Measurements from ENCODE around the gene CABYR. TPM values are rescaled to one million over a fixed set of nuclear protein-coding genes. Genes with fewer than 3 reads are reported as not detected.

Gene CABYR, protein sequence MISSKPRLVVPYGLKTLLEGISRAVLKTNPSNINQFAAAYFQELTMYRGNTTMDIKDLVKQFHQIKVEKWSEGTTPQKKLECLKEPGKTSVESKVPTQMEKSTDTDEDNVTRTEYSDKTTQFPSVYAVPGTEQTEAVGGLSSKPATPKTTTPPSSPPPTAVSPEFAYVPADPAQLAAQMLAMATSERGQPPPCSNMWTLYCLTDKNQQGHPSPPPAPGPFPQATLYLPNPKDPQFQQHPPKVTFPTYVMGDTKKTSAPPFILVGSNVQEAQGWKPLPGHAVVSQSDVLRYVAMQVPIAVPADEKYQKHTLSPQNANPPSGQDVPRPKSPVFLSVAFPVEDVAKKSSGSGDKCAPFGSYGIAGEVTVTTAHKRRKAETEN
- 24.1 TPM for total RNA-seq

DNA sequence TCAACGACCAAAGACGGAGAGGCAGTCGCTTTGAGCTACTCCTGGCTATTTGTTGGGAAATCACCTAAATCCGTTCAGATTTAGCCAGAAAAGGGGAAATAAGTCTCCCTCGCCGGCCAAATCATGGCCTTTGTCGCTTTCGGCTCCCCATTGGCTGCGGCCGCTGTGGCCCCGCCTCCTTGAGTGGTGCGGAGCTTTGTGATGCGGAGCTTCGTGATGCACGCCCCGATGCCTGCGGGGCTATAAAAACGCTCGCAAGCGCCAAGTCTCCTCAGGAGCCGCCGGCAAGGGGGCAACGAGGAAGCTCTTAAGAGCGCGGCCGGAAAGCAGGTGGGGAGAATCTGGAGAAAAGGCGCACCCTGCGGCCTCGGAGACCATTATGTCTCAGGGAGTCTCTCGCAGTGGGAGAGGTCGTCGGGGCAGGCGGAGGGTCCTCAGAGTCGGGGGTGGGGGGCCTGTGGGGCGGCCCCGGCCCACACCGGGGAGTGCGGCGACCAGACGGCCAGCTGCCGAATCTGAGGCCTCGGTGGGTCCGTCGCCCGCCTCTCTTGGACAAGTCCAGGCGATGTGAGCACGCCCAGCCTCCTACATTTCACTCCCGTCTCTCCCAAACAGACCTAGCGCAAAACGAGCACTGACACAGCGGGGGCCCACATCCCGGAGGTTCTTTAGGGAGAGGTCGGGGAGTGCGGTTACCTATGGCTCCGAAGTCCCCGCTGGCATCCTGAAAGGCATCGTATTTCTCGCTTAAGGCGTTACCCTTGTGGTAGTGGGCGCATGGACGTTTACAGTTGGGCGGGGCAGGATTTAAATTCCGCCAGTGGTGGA is at the start of gene CABYR:
CABYR (plus strand) TSS at position 274 of the 828 bp plus-strand sequence. CDS start 4,053 bp downstream, outside the sequence.
- DNase-seq (ENCODE audit: low spot score in 2 of 2) (peak; percentile 67 to 78), FAIRE-seq (no peak)

DNA sequence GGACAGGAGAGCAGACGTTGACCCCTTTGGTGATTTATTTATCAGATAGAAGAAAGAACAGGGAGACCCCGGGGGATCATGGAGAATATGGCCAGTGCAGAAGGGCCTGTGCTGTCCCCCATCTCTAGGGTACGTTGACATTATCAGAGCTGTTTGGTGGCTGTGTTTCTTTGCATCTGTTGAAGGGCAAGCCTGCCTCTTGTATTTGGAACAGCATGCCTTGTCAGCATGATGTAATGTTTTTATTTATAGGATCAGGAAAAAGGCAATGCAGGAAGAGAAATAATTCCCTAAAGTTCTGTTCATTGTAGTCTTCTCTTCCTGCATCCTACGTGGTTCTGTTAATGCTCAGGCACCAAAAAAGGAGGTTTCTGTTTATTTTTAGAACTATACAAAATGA is 49.8 kb upstream of the CABYR start:
- FAIRE-seq (no peak), DNase-seq (ENCODE audit: low spot score in 2 of 2) (no peak)

DNA sequence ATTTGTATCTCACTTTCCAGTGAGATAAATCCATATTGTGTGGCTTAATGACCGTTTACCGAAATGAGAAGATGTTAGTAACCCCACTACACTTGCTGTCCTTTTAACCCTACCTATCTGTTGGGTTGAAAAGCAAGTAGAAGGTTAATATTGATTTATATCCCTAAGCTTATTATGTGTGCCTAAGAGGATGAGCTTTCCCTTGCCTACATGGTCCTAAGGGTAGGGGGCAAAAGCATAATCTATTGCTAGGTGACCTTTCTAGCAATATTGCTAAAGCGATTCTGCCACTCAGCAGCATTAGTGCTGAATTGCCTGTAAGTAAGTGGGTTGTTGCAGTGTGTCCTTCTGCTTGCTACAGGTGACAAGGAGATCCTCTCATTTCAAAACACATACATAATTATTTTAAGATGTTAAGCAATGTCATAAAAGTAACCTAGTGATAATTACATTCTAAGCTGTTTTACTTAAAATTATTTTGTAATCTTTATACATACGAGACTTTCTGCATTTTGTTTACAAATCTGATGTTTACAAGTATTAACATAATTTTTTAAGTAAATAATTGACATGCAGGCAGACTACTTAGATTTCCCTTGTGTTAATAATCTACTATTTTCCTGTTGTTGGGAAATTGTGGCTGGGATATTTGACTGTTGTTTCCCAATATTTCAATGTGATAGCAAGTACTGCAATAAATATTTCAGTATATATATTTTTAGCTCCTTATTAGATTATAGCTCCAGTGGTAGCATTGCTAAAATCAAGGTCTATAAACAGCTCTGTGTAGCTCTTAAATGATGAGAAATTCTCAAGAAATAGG is 49.1 kb upstream of the CABYR start:
- FAIRE-seq (peak; percentile 3), DNase-seq (ENCODE audit: low spot score in 2 of 2) (no peak)

DNA sequence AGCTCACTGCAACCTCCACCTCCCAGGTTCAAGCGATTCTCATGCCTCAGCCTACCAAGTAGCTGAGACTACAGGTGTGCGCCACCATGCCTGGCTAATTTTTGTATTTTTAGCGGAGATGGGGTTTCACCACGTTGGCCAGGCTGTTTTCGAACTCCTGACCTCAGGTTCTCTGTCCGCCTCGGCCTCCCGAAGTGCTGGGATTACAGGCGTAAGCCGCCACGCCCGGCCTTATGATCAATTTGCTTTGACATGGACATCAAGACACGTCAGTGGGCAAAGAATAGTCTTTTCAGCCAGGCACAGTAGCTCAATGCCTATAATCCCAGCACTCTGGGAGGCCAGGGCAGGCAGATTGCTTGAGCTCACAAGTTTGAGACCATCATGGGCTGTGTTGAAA is 48.0 kb upstream of the CABYR start:
- no peak for FAIRE-seq
- DNase-seq (ENCODE audit: low spot score in 2 of 2): no peak

DNA sequence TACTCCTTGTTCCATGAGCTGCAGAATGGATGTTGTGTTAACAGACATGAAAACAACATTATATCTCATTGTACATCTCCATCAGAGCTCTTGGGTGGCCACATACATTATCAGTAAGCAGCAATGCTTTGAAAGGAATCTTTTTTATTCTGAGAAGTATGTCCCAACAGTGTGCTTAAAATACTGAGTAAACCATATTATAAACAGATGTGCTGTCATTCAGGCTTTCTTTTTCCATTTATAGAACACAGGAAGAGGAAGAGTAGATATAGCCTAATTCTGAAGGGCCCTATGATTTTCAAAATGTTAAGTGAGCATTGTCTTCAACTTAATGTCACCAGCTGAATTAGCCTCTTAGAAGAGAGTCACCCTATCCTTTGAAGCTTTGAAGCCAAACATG is 44.3 kb upstream of the CABYR start:
- no peak for FAIRE-seq

DNA sequence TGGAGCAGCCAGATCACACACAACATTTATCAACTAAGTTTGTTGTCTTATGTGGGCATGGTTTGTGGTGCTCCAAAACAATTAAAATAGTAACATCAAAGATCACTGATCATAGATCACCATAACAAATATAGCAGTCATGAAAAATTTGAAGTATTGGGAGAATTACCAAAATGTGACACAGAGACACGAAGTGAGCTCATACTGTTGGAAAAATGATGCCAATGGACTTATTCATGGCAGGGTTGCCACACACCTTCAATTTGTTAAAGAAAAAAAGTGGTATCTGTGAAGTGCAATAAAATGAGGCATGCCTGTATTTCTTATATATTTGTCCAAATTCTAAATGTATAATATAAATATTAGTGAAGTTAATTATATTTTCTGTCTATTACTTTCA is 42.9 kb upstream of the CABYR start:
- DNase-seq (ENCODE audit: low spot score in 2 of 2) (no peak), FAIRE-seq (no peak)

More for the DNA sequence above, 44.3 kb upstream of the CABYR start:
- no peak for DNase-seq (ENCODE audit: low spot score in 2 of 2)

DNA sequence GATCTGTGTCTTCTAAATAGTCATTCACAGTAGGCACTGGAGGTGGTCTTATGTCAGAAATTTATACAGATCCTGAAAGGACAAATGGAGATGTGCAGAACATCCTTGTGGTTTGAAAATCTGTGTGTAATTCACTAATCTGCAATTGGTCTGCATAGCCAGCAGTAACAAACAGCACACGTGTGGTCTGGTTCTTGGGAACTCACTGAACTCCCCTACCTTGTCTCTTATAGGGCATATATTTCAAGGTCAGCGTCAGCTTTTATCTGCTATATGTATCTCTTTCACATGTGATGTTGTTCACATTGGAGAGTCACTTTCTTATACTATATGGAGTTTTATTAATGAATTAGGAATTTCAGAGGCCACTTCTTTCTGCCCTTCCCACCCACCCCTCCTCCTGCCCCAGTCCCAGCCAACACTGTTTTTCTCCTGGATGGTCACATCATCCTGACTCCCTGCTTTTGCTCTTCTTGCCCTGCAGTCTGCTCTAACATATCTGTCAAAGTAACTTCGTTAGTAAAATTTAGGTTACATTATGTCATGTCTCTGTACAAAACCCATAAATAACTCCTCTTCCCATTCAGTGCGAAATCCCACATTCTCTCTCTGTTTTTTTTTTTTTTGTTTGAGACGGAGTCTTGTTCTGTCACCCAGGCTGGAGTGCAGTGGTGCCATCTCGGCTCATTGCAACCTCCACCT is 35.4 kb upstream of the CABYR start:
- FAIRE-seq (no peak), DNase-seq (ENCODE audit: low spot score in 2 of 2) (no peak)

DNA sequence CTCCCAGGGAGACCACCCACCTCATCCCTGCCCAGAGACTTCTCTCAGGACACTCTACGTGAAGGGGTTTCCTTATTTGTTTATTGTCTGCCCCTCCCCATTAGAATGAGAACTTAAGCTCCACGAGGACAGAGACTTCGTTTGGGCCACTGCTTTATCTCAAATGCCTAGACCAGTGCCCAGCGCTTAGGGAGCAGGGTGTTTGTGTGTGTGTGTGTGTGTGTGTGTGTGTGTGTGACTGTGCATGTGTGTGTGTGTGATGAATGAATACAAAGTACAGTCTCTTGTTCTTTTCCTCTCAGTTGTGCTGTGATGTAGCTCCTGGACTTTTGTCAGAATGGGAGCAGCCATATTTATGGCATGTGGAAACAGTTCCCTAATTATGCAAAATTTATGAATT is 34.4 kb upstream of the CABYR start:
- DNase-seq (ENCODE audit: low spot score in 2 of 2) (no peak), FAIRE-seq (no peak)

DNA sequence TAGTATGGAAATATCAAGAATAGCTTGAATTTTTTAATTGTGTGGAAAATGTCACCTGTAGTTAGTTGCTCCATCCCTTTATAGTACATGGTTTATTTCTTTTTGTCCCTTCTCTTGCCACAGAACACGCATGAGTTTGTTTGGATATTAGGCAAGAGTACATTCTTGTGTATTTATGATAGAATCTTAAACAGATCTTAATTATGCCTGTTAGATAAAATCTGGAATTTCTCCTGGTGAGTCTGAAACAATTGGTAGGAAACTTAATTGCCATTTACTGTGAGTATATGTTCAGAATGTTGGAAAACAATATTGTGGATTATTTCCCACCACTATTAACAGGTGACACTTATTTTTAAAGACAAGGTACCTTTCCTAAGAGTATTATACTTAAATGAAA is 30.2 kb upstream of the CABYR start:
- DNase-seq (ENCODE audit: low spot score in 2 of 2) (no peak), FAIRE-seq (no peak)

DNA sequence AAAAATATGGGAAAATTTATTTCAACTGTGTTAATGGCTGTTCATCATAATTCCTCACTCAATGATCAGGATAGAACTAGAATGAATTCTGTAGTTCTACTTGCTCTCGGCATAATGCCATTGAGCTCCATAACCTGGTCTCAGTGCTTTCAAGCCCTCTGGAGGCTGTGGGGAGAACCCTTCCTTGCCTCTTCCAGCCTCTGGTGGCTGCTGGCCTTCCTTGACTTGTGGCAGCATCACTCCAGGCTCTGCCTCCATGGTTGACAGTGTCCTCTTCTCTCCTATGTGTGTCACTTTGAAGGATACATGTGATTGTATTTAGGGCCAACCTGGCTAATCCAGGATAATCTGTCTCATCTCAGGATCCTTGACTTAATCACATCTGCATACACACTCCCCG is 26.9 kb upstream of the CABYR start:
- DNase-seq (ENCODE audit: low spot score in 2 of 2) (no peak), FAIRE-seq (no peak)

DNA sequence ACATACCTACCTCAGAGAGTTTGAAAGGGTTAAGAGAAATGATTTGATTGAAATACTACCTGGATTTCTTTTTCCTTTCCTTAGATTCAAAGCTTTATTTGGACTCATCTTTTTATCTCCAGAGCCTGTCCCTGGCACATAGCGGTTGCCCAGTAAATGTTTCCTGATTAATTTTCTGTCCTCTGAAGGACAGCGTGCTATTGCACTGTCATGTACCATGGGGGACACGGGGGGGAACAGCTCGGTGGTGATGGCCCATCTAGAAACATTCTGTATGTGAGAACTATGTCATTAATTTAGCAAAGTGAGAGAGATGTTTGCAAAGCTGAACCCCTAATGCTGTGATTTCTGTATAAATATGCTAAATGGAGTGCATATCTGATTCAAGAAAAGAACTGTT is 26.4 kb upstream of the CABYR start:
- FAIRE-seq: no peak
- no peak for DNase-seq (ENCODE audit: low spot score in 2 of 2)

DNA sequence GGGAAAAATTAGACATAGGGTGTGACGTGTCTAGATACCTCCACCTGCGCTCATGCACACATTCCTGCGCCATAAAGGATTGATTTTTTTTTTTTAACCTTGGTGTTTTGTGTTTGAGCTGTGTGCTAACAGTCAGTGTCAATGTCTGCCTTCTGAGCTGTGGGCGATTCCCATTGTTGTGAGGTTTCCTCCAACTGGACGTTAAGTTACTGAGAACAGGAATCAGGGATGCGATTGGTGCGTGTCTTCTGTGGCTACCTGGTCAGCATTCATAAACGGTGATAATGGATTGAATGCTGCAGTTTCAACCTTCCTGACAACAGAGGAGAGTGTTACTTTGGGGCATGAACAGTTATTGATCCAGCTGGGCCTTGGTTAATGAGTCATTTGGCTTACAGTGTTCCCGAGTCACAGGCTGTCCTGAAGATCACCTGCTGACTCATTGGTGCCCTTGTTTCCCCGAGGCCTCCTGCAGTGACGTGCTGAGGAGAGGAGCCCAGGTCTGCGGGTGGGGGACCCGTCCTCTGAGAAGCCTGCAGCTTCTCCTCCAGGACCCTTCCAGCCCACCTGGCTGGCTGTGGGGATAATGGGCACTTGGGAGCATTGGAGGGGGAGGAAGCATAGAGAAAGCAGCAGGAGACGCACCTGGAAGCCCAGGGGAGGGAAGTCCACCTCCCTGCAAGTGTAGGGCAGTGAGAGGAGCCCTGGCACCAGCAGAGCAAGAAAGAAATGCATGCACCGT is 25.8 kb upstream of the CABYR start:
- DNase-seq (ENCODE audit: low spot score in 2 of 2): no peak
- FAIRE-seq: no peak

DNA sequence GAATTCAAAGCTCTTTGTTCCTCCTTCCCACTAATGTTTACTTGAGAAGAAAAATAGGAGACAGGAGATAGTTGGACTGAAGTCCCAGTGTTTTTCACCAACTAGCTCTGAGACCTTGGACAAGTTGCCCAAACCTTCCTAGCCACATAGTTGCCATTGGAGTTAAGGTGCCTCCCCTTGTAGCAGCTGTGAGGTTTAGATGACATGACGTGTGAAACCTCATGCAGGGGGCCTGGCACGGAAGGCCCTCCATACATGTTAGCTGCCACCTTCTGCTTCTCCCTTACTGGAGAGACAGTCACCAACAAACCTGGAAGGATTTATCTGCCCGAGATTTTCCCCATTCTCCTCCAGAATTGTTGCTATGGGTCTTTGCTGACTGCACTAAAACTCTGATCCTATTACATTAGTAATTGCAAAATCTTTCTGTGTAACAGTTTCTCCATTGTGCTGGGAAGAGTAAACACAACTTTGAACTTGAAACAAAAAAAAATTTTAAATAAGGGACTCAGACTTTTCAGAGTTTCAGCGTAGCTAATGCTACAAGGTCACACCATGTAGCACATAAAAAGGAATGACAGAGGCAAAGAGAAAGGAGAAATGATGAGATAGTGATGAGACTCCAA is 23.8 kb upstream of the CABYR start:
- FAIRE-seq (no peak), DNase-seq (ENCODE audit: low spot score in 2 of 2) (no peak)

DNA sequence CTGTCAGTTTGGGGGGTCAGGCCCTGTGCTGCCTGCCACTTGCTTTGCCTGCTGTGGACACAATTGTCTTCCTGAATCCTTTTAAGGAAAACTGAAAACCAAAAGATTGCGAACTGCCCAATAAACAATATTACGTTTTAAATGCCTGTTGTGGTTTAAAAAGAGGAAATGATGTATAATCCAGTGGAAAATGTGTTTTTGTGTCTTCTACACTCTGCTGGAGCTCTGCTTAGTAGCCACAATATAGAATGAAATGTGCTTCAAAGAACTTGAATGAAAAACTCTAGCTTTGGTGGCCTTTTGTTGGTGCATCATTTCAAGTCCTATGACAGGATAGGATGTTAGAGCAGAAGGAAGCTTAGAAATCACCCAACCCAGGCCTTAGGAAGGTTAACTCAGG is 23.2 kb upstream of the CABYR start:
- FAIRE-seq: no peak
- no peak for DNase-seq (ENCODE audit: low spot score in 2 of 2)

DNA sequence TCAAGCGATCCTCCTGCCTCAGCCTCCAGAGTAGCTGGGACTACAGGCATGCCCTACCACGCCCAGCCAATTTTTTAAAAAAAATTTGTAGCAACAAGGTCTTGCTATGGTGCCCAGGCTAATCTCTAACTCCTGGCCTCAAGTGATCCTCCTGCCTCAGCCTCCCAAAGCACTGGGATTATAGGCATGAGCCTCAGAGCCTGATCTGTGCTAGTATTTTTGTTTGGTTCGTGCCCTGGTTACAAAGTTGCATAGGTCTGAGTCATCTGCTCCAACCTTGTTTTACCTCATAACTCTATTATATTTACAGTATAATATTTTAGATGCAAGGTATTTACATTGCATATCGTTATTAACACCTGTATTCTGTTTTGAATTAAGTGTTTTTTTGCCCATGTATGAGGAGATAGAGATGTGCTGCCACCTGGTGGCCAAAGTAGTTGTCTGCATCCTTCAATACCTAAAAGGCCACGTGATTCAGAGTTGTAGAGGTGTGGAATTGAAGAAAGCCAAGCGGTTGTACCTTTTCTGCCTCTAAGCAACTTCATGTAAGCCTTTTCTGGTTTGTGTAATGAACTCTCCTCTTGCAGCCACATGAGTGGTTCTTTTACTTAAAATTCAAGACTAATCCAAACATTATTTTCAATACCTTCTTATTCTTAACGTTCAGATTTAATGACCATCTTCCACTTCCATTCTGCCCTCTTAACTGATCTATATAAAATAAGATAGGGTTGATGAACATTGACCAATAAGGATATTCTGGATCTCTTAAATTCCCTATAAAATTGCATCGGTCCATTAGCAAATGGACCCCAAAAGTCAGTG is 19.9 kb upstream of the CABYR start:
- FAIRE-seq (peak; percentile 43), DNase-seq (ENCODE audit: low spot score in 2 of 2) (peak; percentile 24 to 37)

DNA sequence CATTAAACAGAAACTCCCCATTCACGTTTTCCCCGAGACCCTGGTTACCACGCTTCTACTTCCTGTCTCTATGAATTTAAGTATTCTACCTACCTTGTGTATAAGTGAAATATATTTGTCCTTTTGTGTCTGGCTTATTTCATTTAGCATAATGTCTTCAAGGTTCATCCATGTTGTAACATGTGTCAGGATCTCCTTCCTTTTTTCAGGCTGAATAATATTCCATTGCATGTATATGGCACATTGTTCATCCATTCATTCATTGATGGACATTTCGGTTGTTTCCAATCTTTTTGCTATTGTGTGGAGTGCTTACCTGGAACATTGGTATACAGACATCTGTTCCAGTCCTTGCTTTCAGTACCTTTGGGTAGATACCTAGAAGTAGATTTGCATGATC is 18.2 kb upstream of the CABYR start:
- DNase-seq (ENCODE audit: low spot score in 2 of 2) (no peak), FAIRE-seq (no peak)

DNA sequence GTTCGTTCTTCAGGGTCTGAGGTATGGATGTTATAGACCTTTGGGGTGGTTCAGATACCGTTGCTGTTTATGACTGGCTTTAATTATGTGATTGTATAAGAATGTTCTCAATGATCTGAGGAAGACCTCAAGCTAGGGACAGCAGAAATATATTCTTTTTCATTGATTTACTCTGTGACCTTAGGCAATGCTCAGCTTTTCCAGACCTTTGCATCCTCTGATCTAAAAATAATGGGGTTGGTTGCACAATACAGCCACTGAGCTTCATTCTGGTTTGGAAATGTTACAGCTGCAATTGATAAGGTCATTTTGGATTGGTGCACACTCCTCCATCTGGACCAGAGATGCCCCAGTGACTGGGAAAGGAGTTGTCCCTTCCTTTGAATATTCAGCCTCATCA is 17.2 kb upstream of the CABYR start:
- DNase-seq (ENCODE audit: low spot score in 2 of 2) (no peak), FAIRE-seq (no peak)
